Suprapubic skin (tissue), 4 donors: ENCODE data around the gene PAX5.

ENCODE experiments used
- POLR2A ChIP-seq, 2 donors: fragments of 450-650 bp; IDR thresholded peaks; one replicate each; pipeline ENCODE4 v1.6.1; 2017; ENCODE audit warnings: antibody characterized with exemption in 2 of 2, mild to moderate bottlenecking in 2 of 2, moderate library complexity in 2 of 2
- POLR2AphosphoS5 ChIP-seq, 3 donors: sonication (generic); formaldehyde crosslinking; IDR thresholded peaks; one replicate each; pipeline ENCODE4 v1.6.1; 2017; ENCODE audit warnings: antibody characterized with exemption in 3 of 3
- TF ChIP-seq, protein P1 (sequence below), 2 donors: fragments of 200-600 bp in 1 of 2; fragments of 450-650 bp in 1 of 2; sonication (generic) in 1 of 2; IDR thresholded peaks; one replicate each; pipeline ENCODE4 v1.5.1; 2016 to 2019; ENCODE audit warnings: antibody characterized with exemption in 2 of 2, mild to moderate bottlenecking in 1 of 2, moderate library complexity in 1 of 2

GRCh38 chr9:36903541-36904435 is 130.3 kb downstream of the PAX5 start:
- no peak for TF ChIP-seq POLR2A (IDR thresholded peaks at IDR 0.05)
- TF ChIP-seq, protein P1, sequence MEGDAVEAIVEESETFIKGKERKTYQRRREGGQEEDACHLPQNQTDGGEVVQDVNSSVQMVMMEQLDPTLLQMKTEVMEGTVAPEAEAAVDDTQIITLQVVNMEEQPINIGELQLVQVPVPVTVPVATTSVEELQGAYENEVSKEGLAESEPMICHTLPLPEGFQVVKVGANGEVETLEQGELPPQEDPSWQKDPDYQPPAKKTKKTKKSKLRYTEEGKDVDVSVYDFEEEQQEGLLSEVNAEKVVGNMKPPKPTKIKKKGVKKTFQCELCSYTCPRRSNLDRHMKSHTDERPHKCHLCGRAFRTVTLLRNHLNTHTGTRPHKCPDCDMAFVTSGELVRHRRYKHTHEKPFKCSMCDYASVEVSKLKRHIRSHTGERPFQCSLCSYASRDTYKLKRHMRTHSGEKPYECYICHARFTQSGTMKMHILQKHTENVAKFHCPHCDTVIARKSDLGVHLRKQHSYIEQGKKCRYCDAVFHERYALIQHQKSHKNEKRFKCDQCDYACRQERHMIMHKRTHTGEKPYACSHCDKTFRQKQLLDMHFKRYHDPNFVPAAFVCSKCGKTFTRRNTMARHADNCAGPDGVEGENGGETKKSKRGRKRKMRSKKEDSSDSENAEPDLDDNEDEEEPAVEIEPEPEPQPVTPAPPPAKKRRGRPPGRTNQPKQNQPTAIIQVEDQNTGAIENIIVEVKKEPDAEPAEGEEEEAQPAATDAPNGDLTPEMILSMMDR (IDR thresholded peaks at IDR 0.05), result no peak
- no peak for TF ChIP-seq POLR2AphosphoS5 (IDR thresholded peaks at IDR 0.05)
